ENCODE data around the gene PPM1B. TPM values are rescaled to one million over a fixed set of nuclear protein-coding genes. Genes with fewer than 3 reads are reported as not detected.

Gene PPM1B
- total RNA-seq, 2 experiments from 2014 or later, result 87.3 to 89.6 TPM

DNA sequence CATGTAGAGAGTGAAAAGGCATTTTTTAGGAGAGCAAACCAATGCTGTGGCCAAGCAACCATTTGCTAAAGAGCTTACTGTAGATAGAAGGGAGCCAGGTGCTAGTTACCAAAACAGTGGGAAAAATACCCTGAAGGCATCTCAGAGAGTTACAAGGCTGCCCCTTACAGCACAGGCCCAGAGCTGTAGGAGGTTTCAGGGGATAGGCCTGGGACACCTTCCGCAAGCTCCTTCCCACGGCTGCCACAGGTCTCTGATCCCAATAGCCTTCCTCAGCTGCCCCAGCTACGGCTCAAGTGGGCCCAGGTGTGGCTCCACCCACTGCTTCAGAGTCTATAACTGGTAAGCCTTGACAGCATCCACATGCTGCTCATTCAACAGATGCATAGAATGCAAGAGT, 18.2 kb upstream of the PPM1B start:
- Mint-ChIP-seq H3K4me3 (no peak overlapping the region), H3K4me1 (ENCODE audit: low read depth) (no peaks in the 10 kb centered on the region), H3K36me3 (ENCODE audit: low read depth) (no peaks in the 10 kb centered on the region), H3K27ac (no peak overlapping the region), H3K9me3 (no peaks in the 10 kb centered on the region), H3K27me3 (peaks cover 8% of the 10 kb centered on the region)
- intact Hi-C loops (cut with DNase I, micrococcal nuclease), result no loop called here
- Histone ChIP-seq H3K9me3 (ENCODE audit: control insufficient read depth in 1 of 2, insufficient read depth in 1 of 2, low read length in 2 of 2) (peaks cover 0 to 6% of the 10 kb centered on the region in 2 experiments), H3K4me3 (ENCODE audit: low read length) (no peak overlapping the region), H3K27ac (ENCODE audit: low read depth in 1 of 2, low read length in 2 of 2) (no peak overlapping the region), H3K27me3 (ENCODE audit: control insufficient read depth in 1 of 2, insufficient read depth in 2 of 2, low read length in 2 of 2) (peaks cover 0 to 3% of the 10 kb centered on the region in 2 experiments), H3K36me3 (ENCODE audit: insufficient read depth, low read length) (no peaks in the 10 kb centered on the region), H3K4me1 (ENCODE audit: insufficient read depth, low read length) (no peaks in the 10 kb centered on the region)
- TF ChIP-seq, protein P1, sequence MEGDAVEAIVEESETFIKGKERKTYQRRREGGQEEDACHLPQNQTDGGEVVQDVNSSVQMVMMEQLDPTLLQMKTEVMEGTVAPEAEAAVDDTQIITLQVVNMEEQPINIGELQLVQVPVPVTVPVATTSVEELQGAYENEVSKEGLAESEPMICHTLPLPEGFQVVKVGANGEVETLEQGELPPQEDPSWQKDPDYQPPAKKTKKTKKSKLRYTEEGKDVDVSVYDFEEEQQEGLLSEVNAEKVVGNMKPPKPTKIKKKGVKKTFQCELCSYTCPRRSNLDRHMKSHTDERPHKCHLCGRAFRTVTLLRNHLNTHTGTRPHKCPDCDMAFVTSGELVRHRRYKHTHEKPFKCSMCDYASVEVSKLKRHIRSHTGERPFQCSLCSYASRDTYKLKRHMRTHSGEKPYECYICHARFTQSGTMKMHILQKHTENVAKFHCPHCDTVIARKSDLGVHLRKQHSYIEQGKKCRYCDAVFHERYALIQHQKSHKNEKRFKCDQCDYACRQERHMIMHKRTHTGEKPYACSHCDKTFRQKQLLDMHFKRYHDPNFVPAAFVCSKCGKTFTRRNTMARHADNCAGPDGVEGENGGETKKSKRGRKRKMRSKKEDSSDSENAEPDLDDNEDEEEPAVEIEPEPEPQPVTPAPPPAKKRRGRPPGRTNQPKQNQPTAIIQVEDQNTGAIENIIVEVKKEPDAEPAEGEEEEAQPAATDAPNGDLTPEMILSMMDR (IDR thresholded peaks at IDR 0.05), result no peak
- ChIA-PET CTCF (no interaction called here), POLR2A (interaction anchor here (0.7 kb wide), 1 partner anchor 21 kb away, joined by 3 read pairs; no protein-coding TSS in a partner anchor)
- ATAC-seq (ENCODE audit: poor library complexity), result no peak
- no peak for DNase-seq

DNA sequence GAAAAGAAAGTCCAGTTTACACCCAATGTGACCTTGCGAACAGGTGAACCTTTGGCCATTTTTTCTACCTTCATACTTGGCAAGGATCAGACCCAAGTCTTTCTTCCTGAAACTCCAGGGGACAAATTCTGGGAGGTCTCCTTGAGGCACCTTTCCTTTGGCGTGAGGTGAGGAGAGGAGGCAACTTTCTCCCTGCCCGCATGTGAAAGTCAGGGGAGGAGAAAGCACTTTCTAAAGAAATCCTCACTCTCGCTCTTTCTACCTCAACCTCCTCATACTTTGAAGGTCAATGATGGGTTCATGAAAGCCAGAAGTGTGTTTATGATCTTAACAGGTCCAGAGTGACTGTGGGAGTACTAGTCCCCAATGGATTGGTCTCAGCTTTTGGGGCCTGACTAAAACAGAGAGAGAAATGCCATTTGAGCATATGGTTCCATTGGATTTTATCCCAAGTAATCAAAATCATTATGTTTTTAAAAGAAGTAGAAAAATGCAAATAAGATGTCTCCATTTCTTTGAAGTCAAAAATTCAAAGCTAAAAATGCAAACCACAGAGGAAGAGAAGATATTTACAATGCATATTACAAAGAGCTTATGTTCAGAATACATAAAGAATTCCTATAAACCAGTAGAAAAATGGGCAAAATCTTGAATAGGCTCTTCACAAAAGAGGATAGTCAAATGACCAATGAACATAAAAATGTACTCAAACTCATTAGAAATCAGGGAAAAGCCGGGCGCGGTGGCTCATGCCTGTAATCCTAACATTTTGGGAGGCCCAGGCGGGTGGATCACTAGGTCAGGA, 15.6 kb upstream of the PPM1B start:
- H3K4me3 ChIP-seq (ENCODE audit: low read length), result no peak overlapping the region
- Mint-ChIP-seq H3K27ac (no peak overlapping the region), H3K4me3 (no peak overlapping the region), H3K4me1 (ENCODE audit: low read depth) (no peaks in the 10 kb centered on the region), H3K27me3 (peaks cover 8% of the 10 kb centered on the region), H3K9me3 (no peaks in the 10 kb centered on the region), H3K36me3 (ENCODE audit: low read depth) (no peaks in the 10 kb centered on the region)
- TF ChIP-seq, protein P1 (IDR thresholded peaks at IDR 0.05), result no peak
- no peak for ATAC-seq (ENCODE audit: poor library complexity)
- CTCF ChIA-PET, result no interaction called here
- no peaks in the 10 kb centered on the region for H3K4me1 ChIP-seq (ENCODE audit: insufficient read depth, low read length)
- no peak overlapping the region for H3K27ac ChIP-seq (ENCODE audit: low read depth in 1 of 2, low read length in 2 of 2)
- no peak for DNase-seq
- POLR2A ChIA-PET, result no interaction called here
- intact Hi-C loops (cut with DNase I, micrococcal nuclease), result no loop called here
- peaks cover 0 to 6% of the 10 kb centered on the region in 2 experiments for H3K9me3 ChIP-seq (ENCODE audit: control insufficient read depth in 1 of 2, insufficient read depth in 1 of 2, low read length in 2 of 2)
- H3K36me3 ChIP-seq (ENCODE audit: insufficient read depth, low read length), result no peaks in the 10 kb centered on the region
- peaks cover 0 to 3% of the 10 kb centered on the region in 2 experiments for H3K27me3 ChIP-seq (ENCODE audit: control insufficient read depth in 1 of 2, insufficient read depth in 2 of 2, low read length in 2 of 2)

DNA sequence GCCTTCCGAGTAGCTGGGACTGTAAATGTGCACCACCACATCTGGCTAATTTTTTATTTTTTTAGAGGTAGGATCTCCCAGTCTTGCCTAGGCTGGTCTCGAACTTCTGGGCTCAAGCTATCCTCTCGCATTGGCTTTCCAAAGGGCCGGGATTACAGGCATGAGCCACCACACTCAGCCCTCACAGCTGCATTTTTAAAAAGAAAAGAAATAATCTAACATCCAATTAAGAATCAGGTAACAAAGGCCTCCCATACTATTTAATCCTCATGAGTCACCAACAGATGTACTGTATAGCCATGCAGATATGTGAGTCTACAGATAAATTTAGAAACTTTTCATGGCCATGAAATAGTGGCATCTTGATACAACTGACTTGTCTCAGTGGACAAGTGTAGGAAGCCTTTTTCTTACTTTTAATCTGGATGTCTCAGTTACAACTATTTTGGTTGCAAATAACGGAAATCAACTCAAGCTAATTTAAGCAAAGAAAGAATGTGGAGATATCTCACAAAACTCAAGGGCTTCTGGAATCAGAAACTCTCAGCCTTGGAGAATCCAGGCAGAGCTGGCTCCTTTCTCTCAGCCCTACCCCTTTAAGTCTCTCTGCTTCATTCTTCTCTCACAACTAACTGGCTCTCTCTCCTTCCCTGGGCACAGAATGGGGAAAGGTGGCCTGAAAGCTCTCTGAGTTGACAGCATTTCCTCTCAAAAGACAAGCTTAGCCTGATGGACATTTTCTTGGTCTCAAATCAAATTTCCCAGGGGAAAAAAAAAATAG, 12.8 kb upstream of the PPM1B start:
- peaks cover 0 to under 1% of the 10 kb centered on the region in 2 experiments for H3K27me3 ChIP-seq (ENCODE audit: control insufficient read depth in 1 of 2, insufficient read depth in 2 of 2, low read length in 2 of 2)
- CTCF ChIA-PET, result no interaction called here
- Mint-ChIP-seq H3K36me3 (ENCODE audit: low read depth) (no peaks in the 10 kb centered on the region), H3K4me1 (ENCODE audit: low read depth) (no peaks in the 10 kb centered on the region), H3K9me3 (no peaks in the 10 kb centered on the region), H3K27me3 (no peaks in the 10 kb centered on the region), H3K27ac (no peak overlapping the region), H3K4me3 (no peak overlapping the region)
- ATAC-seq (ENCODE audit: poor library complexity) (no peak), DNase-seq (no peak)
- H3K27ac ChIP-seq (ENCODE audit: low read depth in 1 of 2, low read length in 2 of 2), result no peak overlapping the region
- H3K36me3 ChIP-seq (ENCODE audit: insufficient read depth, low read length), result no peaks in the 10 kb centered on the region
- H3K4me1 ChIP-seq (ENCODE audit: insufficient read depth, low read length), result no peaks in the 10 kb centered on the region
- TF ChIP-seq, protein P1 (IDR thresholded peaks at IDR 0.05), result no peak
- intact Hi-C loops (cut with DNase I, micrococcal nuclease), result no loop called here
- POLR2A ChIA-PET, result interaction anchor here (0.5 to 1.3 kb wide), 2 partner anchors 12 to 1656 kb away, joined by 3 read pairs; no protein-coding TSS in a partner anchor
- H3K9me3 ChIP-seq (ENCODE audit: control insufficient read depth in 1 of 2, insufficient read depth in 1 of 2, low read length in 2 of 2), result peaks cover 0 to 2% of the 10 kb centered on the region in 2 experiments
- no peak overlapping the region for H3K4me3 ChIP-seq (ENCODE audit: low read length)
